A673 (cell line): Measurements from ENCODE around the gene SKOR1. TPM values are rescaled to one million over a fixed set of nuclear protein-coding genes. Genes with fewer than 3 reads are reported as not detected.
A peak's percentile ranks its signal among the peaks of the same experiment; 100 is the strongest.

Source experiments
- BruUV-seq: library from RNA; stranded (reverse); fragments of 400-500 nt; replicated peaks from 2 replicates; lab custom pipeline; 2021; lab: Mats Ljungman, UMichigan
- CTCF ChIA-PET: fragments of 300-600 bp; sonication (Branson Sonifier 250); formaldehyde crosslinking; loops from one replicate; lab custom pipeline; 2022; ENCODE audit warnings: antibody characterized with exemption; lab: Charles Lee
- POLR2A ChIA-PET: fragments of 300-600 bp; sonication (Branson Sonifier 250); formaldehyde crosslinking; loops from one replicate; lab custom pipeline; 2022; ENCODE audit warnings: antibody characterized with exemption; ENCODE audit not compliant: low non-redundant PET; lab: Charles Lee
- DNase-seq: peaks from one replicate; pipeline ENCODE4 v3.0.0-alpha.2; 2015; ENCODE audit warnings: low spot score
- H3K27ac ChIP-seq: fragments of 200-600 bp; sonication (generic); 2 replicates; pipeline ENCODE4 v1.5.1; 2016; ENCODE audit warnings: mixed run types, low read depth, mild to moderate bottlenecking, mixed read lengths, antibody characterized with exemption, low read length; ENCODE audit not compliant: poor library complexity, severe bottlenecking
- H3K27me3 ChIP-seq: fragments of 200-600 bp; sonication (generic); replicated peaks from 2 replicates; pipeline ENCODE4 v1.6.1; 2017; ENCODE audit warnings: mixed run types, low read depth, mild to moderate bottlenecking, mixed read lengths, antibody characterized with exemption, low read length; ENCODE audit not compliant: insufficient read depth, poor library complexity
- H3K36me3 ChIP-seq: fragments of 200-600 bp; sonication (generic); 2 replicates; pipeline ENCODE4 v1.6.1; 2016; ENCODE audit warnings: mixed run types, mild to moderate bottlenecking, mixed read lengths, antibody characterized with exemption, low read length; ENCODE audit not compliant: insufficient read depth, poor library complexity, severe bottlenecking
- H3K4me1 ChIP-seq: fragments of 200-600 bp; sonication (generic); 2 replicates; pipeline ENCODE4 v1.6.1; 2017; ENCODE audit warnings: mixed run types, mild to moderate bottlenecking, mixed read lengths, antibody characterized with exemption, low read length; ENCODE audit not compliant: insufficient read depth, poor library complexity, severe bottlenecking
- H3K4me3 ChIP-seq: fragments of 200-600 bp; sonication (generic); 2 replicates; pipeline ENCODE4 v1.5.1; 2016; ENCODE audit warnings: low read depth, mixed run types, mild to moderate bottlenecking, mixed read lengths, low read length; ENCODE audit not compliant: poor library complexity, severe bottlenecking
- H3K9me3 ChIP-seq: fragments of 200-600 bp; sonication (generic); 2 replicates; pipeline ENCODE4 v1.6.1; 2016; ENCODE audit warnings: mixed run types, low read depth, mild to moderate bottlenecking, mixed read lengths, antibody characterized with exemption, low read length; ENCODE audit not compliant: poor library complexity, severe bottlenecking
- CTCF ChIP-seq: fragments of 300-800, 200-600 bp; sonication (generic); conservative IDR thresholded peaks from 2 replicates; pipeline ENCODE4 v1.5.1; 2017; ENCODE audit warnings: low read depth, mild to moderate bottlenecking, antibody characterized with exemption, low read length, moderate library complexity, mixed read lengths
- EZH2 ChIP-seq: fragments of 200-600 bp; sonication (generic); IDR thresholded peaks from 2 replicates; pipeline ENCODE4 v1.6.1; 2017; ENCODE audit warnings: borderline replicate concordance, low read depth, mild to moderate bottlenecking, mixed read lengths, antibody characterized with exemption, low read length; ENCODE audit not compliant: poor library complexity, severe bottlenecking
- intact Hi-C: fragments of 100-400 bp; cut with micrococcal nuclease; formaldehyde crosslinking; loops from one replicate; pipeline ENCODE4 v1.10.0; 2022; ENCODE audit not compliant: unreplicated experiment
- total RNA-seq: library from RNA; stranded (reverse); gene quantifications from 2 replicates; pipeline ENCODE4 v1.2.3, GENCODE V29; 2021

Gene SKOR1
- total RNA-seq, 1 experiment from 2014 or later = 0.21 TPM

GRCh38 chr15:67820122-67820991, 5.0 kb upstream of the SKOR1 start:
- H3K9me3 ChIP-seq = no peaks in the 10 kb centered on the region
- CTCF ChIA-PET = interaction anchor here (0.5 to 0.6 kb wide), 2 partner anchors 332 to 665 kb away, joined by 4 to 15 read pairs; no protein-coding TSS in a partner anchor
- DNase-seq = no peak
- intact Hi-C loops = no loop called here
- no peak overlapping the region for H3K27ac ChIP-seq
- H3K4me1 ChIP-seq = peaks cover 26% of the 10 kb centered on the region
- H3K4me3 ChIP-seq = no peak overlapping the region
- peaks cover 69% of the 10 kb centered on the region for H3K27me3 ChIP-seq
- no peaks in the 10 kb centered on the region for H3K36me3 ChIP-seq
- POLR2A ChIA-PET = no interaction called here
- BruUV-seq = no TSS peak
- TF ChIP-seq EZH2 (no peak), CTCF (no peak)

GRCh38 chr15:67820992-67821783, 4.1 kb upstream of the SKOR1 start:
- Histone ChIP-seq H3K27me3 (peaks cover 77% of the 10 kb centered on the region), H3K36me3 (no peaks in the 10 kb centered on the region), H3K4me3 (no peak overlapping the region), H3K9me3 (no peaks in the 10 kb centered on the region), H3K27ac (no peak overlapping the region), H3K4me1 (peaks cover 26% of the 10 kb centered on the region)
- no TSS peak for BruUV-seq
- POLR2A ChIA-PET = no interaction called here
- TF ChIP-seq EZH2 = peak; percentile 58
- no peak for TF ChIP-seq CTCF
- CTCF ChIA-PET = interaction anchor here (0.5 to 0.6 kb wide), 2 partner anchors 331 to 666 kb away, joined by 4 to 15 read pairs; no protein-coding TSS in a partner anchor
- intact Hi-C loops = no loop called here
- DNase-seq = no peak

- CTCF ChIA-PET = no interaction called here
- DNase-seq = no peak
- Histone ChIP-seq H3K27me3 (peaks cover 85% of the 10 kb centered on the region), H3K4me1 (peaks cover 26% of the 10 kb centered on the region), H3K9me3 (no peaks in the 10 kb centered on the region), H3K27ac (no peak overlapping the region), H3K36me3 (no peaks in the 10 kb centered on the region), H3K4me3 (no peak overlapping the region)
- BruUV-seq = no TSS peak
- TF ChIP-seq EZH2 (no peak), CTCF (no peak)
- POLR2A ChIA-PET = no interaction called here
- intact Hi-C loops = no loop called here
Measured at GRCh38 chr15:67821784-67822440, 3.4 kb upstream of the SKOR1 start.
